ENCODE data around the gene USP21. TPM values are rescaled to one million over a fixed set of nuclear protein-coding genes. Genes with fewer than 3 reads are reported as not detected.
A peak's percentile ranks its signal among the peaks of the same experiment; 100 is the strongest.

The USP21 gene
- total RNA-seq, 2 donors from 2014 or later = 21.2 to 29.0 TPM

GRCh38 chr1:161182214-161182613 is 22.9 kb downstream of the USP21 start:
- Mint-ChIP-seq H3K27me3 (no peaks in the 10 kb centered on the region), H3K9me3 (no peaks in the 10 kb centered on the region), H3K4me1 (ENCODE audit: low read depth in 2 of 2) (peaks cover 73 to 74% of the 10 kb centered on the region in 2 donors), H3K36me3 (no peaks in the 10 kb centered on the region), H3K4me3 (peak overlapping the region; percentile 89), H3K27ac (peak overlapping the region; percentile 91 to 98)
- peak; percentile 73 for DNase-seq (ENCODE audit: low spot score)
- peak; percentile 70 to 81 for ATAC-seq

GRCh38 chr1:161185282-161185682 is 26.0 kb downstream of the USP21 start:
- H3K9me3 Mint-ChIP-seq = no peaks in the 10 kb centered on the region
- no peaks in the 10 kb centered on the region for H3K27me3 Mint-ChIP-seq
- H3K4me1 Mint-ChIP-seq (ENCODE audit: low read depth in 2 of 2) = peaks cover 67 to 72% of the 10 kb centered on the region in 2 donors
- DNase-seq (ENCODE audit: low spot score) = peak; percentile 77
- peak; percentile 82 to 84 for ATAC-seq
- peak overlapping the region; percentile 91 to 98 for H3K27ac Mint-ChIP-seq
- H3K36me3 Mint-ChIP-seq = no peaks in the 10 kb centered on the region
- peak overlapping the region; percentile 85 for H3K4me3 Mint-ChIP-seq

- H3K9me3 Mint-ChIP-seq = no peaks in the 10 kb centered on the region
- H3K4me1 Mint-ChIP-seq (ENCODE audit: low read depth in 2 of 2) = peaks cover 62 to 70% of the 10 kb centered on the region in 2 donors
- peak; percentile 44 to 65 for ATAC-seq
- peak overlapping the region; percentile 85 for H3K4me3 Mint-ChIP-seq
- no peaks in the 10 kb centered on the region for H3K36me3 Mint-ChIP-seq
- no peaks in the 10 kb centered on the region for H3K27me3 Mint-ChIP-seq
- peak overlapping the region; percentile 91 to 98 for H3K27ac Mint-ChIP-seq
- DNase-seq (ENCODE audit: low spot score) = no peak
These were observed 26.5 kb downstream of the USP21 start for GRCh38 chr1:161185732-161186311.

- DNase-seq (ENCODE audit: low spot score) = no peak
- Mint-ChIP-seq H3K36me3 (no peaks in the 10 kb centered on the region), H3K4me3 (peak overlapping the region; percentile 39), H3K27ac (peak overlapping the region; percentile 91 to 98), H3K27me3 (no peaks in the 10 kb centered on the region), H3K4me1 (ENCODE audit: low read depth in 2 of 2) (peaks cover 55 to 66% of the 10 kb centered on the region in 2 donors), H3K9me3 (no peaks in the 10 kb centered on the region)
- no peak for ATAC-seq
These were observed 28.0 kb downstream of the USP21 start for GRCh38 chr1:161187311-161187710.

DNA sequence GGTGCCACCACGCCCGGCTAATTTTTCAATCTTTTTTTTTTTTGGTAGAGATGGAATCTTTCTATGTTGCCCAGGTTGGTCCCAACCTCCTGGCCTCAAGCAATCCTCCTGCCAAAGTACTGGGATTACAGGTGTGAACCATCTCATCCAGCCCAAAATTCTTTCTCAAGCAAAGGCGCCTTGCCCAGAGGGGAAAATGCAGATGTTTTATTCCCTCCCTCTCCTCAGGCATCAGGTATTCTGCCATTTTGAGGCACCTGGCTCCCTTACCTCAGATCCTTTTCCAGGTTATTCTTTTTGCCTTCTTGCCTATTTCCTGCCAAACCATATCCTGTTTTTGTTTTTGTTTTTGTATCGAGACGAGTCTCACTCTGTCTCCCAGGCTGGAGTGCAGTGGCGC is 29.1 kb downstream of the USP21 start:
- ATAC-seq = no peak
- Mint-ChIP-seq H3K9me3 (no peaks in the 10 kb centered on the region), H3K27me3 (no peaks in the 10 kb centered on the region), H3K4me3 (no peak overlapping the region), H3K36me3 (no peaks in the 10 kb centered on the region), H3K4me1 (ENCODE audit: low read depth in 2 of 2) (peaks cover 53 to 70% of the 10 kb centered on the region in 2 donors), H3K27ac (peak overlapping the region; percentile 41 to 74)
- no peak for DNase-seq (ENCODE audit: low spot score)

DNA sequence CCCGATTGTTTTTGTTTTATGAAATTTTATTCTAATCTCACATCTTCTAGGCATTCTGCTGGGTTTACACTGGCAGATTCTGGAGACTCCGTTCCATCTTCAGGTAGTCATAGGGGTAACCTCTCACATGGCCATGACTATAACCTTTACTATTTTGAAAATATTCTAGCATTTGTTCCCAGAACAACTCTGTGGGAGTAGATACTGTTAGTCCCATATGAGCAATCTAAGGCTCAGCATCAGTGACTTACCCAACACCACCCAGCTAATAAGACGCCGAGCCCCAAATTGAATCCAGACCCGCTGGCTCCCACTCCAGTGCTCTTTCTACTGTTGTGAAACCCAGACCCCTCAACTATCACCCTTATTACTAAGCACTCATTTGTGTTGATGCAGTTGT is 29.7 kb downstream of the USP21 start:
- H3K27me3 Mint-ChIP-seq = no peaks in the 10 kb centered on the region
- H3K4me1 Mint-ChIP-seq (ENCODE audit: low read depth in 2 of 2) = peaks cover 48 to 69% of the 10 kb centered on the region in 2 donors
- no peaks in the 10 kb centered on the region for H3K9me3 Mint-ChIP-seq
- no peak for ATAC-seq
- H3K4me3 Mint-ChIP-seq = no peak overlapping the region
- H3K27ac Mint-ChIP-seq = peak overlapping the region; percentile 41 to 74
- DNase-seq (ENCODE audit: low spot score) = no peak
- no peaks in the 10 kb centered on the region for H3K36me3 Mint-ChIP-seq

GRCh38 chr1:161190962-161191521 is 31.7 kb downstream of the USP21 start:
- Mint-ChIP-seq H3K27ac (peak overlapping the region in 1 of 2 donors; percentile 59), H3K4me1 (ENCODE audit: low read depth in 2 of 2) (peaks cover 46 to 67% of the 10 kb centered on the region in 2 donors), H3K36me3 (no peaks in the 10 kb centered on the region), H3K9me3 (no peaks in the 10 kb centered on the region), H3K27me3 (no peaks in the 10 kb centered on the region), H3K4me3 (no peak overlapping the region)
- no peak for DNase-seq (ENCODE audit: low spot score)
- ATAC-seq = no peak

GRCh38 chr1:161191971-161192370 is 32.7 kb downstream of the USP21 start:
- Mint-ChIP-seq H3K36me3 (no peaks in the 10 kb centered on the region), H3K27me3 (no peaks in the 10 kb centered on the region), H3K27ac (peak overlapping the region; percentile 67 to 82), H3K9me3 (no peaks in the 10 kb centered on the region), H3K4me1 (ENCODE audit: low read depth in 2 of 2) (peaks cover 41 to 61% of the 10 kb centered on the region in 2 donors), H3K4me3 (no peak overlapping the region)
- DNase-seq (ENCODE audit: low spot score) (no peak), ATAC-seq (no peak)

DNA sequence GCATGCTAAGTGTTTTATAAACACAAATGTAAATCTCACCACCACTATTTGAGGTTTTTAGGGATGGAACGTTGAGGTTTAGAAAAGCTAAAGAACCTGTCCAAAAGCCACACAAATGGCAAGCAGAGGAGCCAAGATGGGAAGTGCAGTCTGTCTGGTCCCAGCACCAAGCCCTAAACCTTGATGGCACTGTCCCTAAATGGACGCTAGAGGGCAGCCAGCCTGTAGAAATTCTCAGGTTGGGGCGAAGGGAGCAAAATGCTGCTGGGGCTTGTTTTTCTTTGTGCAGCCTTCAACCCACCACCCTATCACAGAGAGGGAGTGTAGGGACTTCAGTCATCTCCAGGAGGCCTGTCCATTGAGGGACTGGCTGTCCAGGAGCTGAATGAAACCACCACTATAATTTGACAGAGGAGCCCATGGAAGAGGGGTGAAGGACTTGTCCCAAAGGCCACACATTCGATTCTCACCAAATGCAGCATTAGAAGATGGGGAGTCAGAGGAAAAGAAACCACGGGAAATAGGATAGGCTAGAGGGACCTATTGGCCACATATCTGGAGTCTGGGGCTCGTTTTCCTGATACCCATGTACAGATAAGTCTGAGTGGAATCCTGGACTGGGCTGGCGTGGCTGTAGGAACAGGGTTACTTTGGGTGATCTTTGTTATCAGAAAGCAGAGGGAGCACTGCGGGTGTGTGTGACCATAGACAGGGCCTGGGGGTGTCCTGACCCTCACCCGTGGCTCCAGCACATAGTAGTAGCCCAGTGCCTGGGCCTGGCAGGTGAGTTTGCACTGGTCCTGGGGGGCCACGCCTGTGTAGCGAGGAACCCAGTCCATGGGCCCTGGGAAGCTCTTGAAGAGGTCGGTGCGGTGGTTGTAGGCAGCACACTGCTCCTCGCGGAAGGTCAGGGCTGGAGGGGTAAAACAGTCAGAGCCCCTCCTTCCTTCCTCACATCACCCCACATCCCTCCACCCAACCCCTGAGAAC is 33.5 kb downstream of the USP21 start:
- peaks cover 33 to 61% of the 10 kb centered on the region in 2 donors for H3K4me1 Mint-ChIP-seq (ENCODE audit: low read depth in 2 of 2)
- ATAC-seq = peak; percentile 76 to 78
- H3K27ac Mint-ChIP-seq = peak overlapping the region; percentile 67 to 82
- no peaks in the 10 kb centered on the region for H3K36me3 Mint-ChIP-seq
- no peaks in the 10 kb centered on the region for H3K27me3 Mint-ChIP-seq
- no peak overlapping the region for H3K4me3 Mint-ChIP-seq
- DNase-seq (ENCODE audit: low spot score) = peak; percentile 74
- no peaks in the 10 kb centered on the region for H3K9me3 Mint-ChIP-seq

DNA sequence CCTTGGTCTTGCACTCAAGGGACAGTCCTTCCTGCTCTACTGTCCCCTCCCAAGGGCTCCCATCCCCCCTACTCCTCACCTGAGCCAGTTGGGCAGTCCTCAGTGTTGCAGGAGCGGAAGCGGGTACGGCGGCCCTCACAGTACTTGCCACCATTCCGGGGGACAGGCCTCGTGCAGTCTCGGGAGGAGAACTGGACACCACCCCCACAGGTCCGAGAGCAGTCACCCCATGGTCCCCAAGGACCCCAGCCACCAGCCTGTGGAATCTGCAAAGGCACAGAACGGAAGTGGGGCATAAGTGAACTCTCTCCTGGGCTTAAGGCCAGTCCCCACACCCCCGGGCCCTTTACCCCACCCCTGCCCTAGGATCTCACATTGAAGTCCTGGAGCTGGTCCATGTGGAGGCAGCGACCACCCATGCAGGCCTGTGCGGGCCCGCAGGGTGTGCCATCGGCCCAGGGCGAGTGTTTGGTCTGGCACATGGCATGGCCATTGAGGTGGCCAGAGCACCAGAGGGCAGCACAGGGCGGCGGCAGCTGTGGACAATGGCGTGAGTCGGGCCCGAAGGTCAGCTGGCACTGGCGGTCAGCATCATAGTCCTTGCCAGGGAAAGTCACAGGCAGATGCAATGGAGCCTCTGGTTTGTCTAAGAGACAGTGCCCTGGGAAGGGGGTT is 34.4 kb downstream of the USP21 start:
- DNase-seq (ENCODE audit: low spot score) (no peak), ATAC-seq (no peak)
- H3K36me3 Mint-ChIP-seq = no peaks in the 10 kb centered on the region
- peak overlapping the region in 1 of 2 donors; percentile 82 for H3K27ac Mint-ChIP-seq
- no peaks in the 10 kb centered on the region for H3K27me3 Mint-ChIP-seq
- H3K9me3 Mint-ChIP-seq = no peaks in the 10 kb centered on the region
- no peak overlapping the region for H3K4me3 Mint-ChIP-seq
- peaks cover 32 to 58% of the 10 kb centered on the region in 2 donors for H3K4me1 Mint-ChIP-seq (ENCODE audit: low read depth in 2 of 2)

DNA sequence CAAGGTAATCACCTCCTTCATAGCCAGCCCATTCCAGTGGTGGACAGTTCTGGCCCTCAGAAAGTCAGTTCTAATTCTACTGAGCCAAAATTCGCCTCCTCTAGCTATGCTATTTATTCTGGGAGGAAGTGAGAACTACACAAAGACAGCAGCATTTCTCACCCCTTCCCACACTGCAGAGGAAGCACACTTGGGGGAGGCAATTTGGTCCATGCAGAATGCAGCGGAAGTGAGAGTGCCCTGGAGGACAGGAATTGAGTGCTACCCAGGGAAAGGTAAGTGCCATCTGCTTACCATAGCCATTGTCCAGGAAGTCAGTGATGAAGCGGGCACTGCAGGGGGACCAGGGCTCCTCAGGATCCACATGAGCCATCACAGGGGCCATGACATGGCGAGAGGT is 35.9 kb downstream of the USP21 start:
- no peaks in the 10 kb centered on the region for H3K9me3 Mint-ChIP-seq
- H3K4me3 Mint-ChIP-seq = peak overlapping the region; percentile 42
- no peaks in the 10 kb centered on the region for H3K36me3 Mint-ChIP-seq
- ATAC-seq = peak; percentile 51 to 62
- no peaks in the 10 kb centered on the region for H3K27me3 Mint-ChIP-seq
- H3K4me1 Mint-ChIP-seq (ENCODE audit: low read depth in 2 of 2) = peaks cover 46 to 64% of the 10 kb centered on the region in 2 donors
- H3K27ac Mint-ChIP-seq = peak overlapping the region; percentile 78 to 82
- DNase-seq (ENCODE audit: low spot score) = no peak

- H3K27ac Mint-ChIP-seq = peak overlapping the region; percentile 78 to 82
- DNase-seq (ENCODE audit: low spot score) (no peak), ATAC-seq (no peak)
- peak overlapping the region; percentile 42 for H3K4me3 Mint-ChIP-seq
- no peaks in the 10 kb centered on the region for H3K27me3 Mint-ChIP-seq
- H3K4me1 Mint-ChIP-seq (ENCODE audit: low read depth in 2 of 2) = peaks cover 55 to 70% of the 10 kb centered on the region in 2 donors
- no peaks in the 10 kb centered on the region for H3K36me3 Mint-ChIP-seq
- no peaks in the 10 kb centered on the region for H3K9me3 Mint-ChIP-seq
These were observed 36.8 kb downstream of the USP21 start for GRCh38 chr1:161196111-161196510.

Measured in natural killer cell treated with Interleukin-12 subunit alpha and Interleukin-12 subunit beta and Interleukin-15 and Interleukin-18, amount 100 ng/mL, for 72 hours (primary cell).